ENCODE results near the gene CCNL1.
"Not testable (repeated sequence)": the region's sequence is repeated elsewhere in the genome, so short reads cannot be mapped to it uniquely, and the experiment has no call there.

DNA sequence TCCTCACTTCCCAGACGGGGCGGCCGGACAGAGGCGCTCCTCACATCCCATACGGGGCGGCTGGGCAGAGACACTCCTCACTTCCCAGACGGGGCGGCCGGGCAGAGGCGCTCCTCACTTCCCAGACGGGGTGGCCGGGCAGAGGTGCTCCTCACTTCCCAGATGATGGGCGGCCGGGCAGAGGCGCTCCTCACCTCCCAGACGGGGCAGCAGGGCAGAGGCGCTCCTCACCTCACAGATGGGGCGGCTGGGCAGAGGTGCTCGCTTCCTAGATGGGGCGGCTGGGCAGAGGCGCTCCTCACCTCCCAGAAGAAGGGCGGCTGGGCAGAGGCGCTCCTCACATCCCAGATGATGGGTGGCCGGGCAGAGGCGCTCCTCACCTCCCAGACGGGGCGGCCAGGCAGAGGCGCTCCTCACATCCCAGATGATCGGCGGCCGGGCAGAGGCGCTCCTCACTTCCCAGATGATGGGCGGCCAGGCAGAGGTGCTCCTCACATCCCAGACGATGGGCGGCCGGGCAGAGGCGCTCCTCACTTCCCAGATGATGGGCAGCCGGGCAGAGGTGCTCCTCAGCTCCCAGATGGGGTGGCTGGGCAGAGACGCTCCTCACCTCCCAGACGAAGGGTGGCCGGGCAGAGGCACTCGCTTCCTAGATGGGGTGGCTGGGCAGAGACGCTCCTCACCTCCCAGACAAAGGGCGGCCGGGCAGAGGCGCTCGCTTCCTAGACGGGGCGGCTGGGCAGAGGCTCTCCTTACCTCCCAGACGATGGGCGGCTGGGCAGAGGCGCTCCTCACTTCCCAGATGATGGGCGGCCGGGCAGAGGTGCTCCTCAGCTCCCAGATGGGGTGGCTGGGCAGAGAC, 18.8 kb upstream of the CCNL1 start:
- TF ChIP-seq POLR2AphosphoS5, POLR2A (IDR thresholded peaks at IDR 0.05): not testable (repeated sequence)
- TF ChIP-seq, protein P1, sequence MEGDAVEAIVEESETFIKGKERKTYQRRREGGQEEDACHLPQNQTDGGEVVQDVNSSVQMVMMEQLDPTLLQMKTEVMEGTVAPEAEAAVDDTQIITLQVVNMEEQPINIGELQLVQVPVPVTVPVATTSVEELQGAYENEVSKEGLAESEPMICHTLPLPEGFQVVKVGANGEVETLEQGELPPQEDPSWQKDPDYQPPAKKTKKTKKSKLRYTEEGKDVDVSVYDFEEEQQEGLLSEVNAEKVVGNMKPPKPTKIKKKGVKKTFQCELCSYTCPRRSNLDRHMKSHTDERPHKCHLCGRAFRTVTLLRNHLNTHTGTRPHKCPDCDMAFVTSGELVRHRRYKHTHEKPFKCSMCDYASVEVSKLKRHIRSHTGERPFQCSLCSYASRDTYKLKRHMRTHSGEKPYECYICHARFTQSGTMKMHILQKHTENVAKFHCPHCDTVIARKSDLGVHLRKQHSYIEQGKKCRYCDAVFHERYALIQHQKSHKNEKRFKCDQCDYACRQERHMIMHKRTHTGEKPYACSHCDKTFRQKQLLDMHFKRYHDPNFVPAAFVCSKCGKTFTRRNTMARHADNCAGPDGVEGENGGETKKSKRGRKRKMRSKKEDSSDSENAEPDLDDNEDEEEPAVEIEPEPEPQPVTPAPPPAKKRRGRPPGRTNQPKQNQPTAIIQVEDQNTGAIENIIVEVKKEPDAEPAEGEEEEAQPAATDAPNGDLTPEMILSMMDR (IDR thresholded peaks at IDR 0.05), result not testable (repeated sequence)

All from upper lobe of left lung (tissue), 4 donors.